GM19043 (cell line): ENCODE data around the gene GPRC5A.

Experiments
- ATAC-seq: cut with Tn5 transposase; IDR thresholded peaks from one replicate; pipeline ENCODE4 v1.9.1; 2021; ENCODE audit warnings: low read depth; ENCODE audit not compliant: unreplicated experiment

GPRC5A gene

GRCh38 chr12:12908711-12909110 lies 17.3 kb downstream of the GPRC5A start:
- ATAC-seq: no peak

- peak; percentile 83 for ATAC-seq
These were observed 18.0 kb downstream of the GPRC5A start for GRCh38 chr12:12909228-12909994.

GRCh38 chr12:12909995-12910420 lies 18.6 kb downstream of the GPRC5A start:
- no peak for ATAC-seq

- no peak for ATAC-seq
These were observed 21.3 kb downstream of the GPRC5A start for GRCh38 chr12:12912711-12913110.

DNA sequence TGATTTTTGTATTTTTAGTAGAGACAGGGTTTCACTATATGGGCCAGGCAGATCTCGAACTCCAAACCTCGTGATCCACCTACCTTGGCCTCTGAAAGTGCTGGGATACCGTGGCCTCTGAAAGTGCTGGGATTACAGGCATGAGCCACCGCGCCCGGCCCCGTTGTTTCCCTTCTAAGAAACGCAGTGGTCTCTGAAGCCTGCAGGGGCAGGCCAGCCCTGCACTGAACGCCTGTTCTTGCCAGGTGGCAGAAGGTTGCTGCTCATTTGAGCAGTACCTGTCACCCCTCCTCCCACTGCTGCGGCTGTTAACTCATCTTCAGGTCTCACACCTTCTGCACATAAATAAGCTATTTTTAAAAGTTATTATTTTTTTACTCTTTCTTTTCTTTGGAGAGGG lies 24.3 kb downstream of the GPRC5A start:
- no peak for ATAC-seq

GRCh38 chr12:12916135-12916944 lies 25.0 kb downstream of the GPRC5A start:
- ATAC-seq: peak; percentile 88

- ATAC-seq: no peak
These were observed 26.2 kb downstream of the GPRC5A start for GRCh38 chr12:12917517-12917916.

GRCh38 chr12:12918781-12919389 lies 27.5 kb downstream of the GPRC5A start:
- ATAC-seq: no peak

GRCh38 chr12:12919666-12920435 lies 28.5 kb downstream of the GPRC5A start:
- ATAC-seq: no peak

DNA sequence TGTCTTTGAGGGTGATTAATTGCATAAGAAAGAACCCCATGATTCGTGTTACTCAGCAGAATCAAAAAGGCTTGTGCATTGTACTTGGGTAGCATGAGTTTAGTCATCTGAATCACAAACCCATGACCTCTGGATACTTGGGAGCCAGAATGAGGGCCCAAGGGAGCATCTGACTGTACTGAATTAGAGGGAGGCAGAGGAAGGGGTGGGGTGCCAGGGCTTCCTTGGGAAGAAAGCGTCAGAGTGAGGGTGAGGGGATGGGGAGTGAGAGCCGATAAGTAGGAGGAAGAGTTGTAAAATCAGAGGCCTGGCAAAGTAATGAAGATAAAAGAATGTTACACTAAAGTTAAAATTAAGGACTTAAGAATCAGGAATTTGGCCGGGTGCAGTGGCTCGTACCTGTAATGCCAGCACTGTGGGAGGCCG lies 30.8 kb downstream of the GPRC5A start:
- ATAC-seq: no peak

GRCh38 chr12:12922978-12923377 lies 31.6 kb downstream of the GPRC5A start:
- no peak for ATAC-seq

DNA sequence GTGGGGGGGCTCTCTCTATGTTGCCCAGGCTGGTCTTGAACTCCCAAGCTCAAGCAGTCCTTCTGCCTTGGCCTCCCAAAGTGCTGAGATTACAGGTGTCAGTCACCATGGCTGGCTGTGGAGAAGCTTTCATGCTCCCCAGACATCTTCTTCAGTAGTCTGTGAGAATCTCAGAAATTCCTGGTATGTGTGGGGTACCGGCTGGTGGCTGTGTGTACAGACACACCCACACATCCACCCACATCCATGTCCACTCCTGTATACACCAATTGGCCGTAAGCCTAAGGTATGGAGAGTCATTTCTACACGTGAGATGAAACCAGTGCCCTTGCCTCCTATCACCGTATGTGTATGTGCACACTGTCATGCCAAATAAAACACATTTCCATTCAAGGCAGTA lies 32.8 kb downstream of the GPRC5A start:
- no peak for ATAC-seq

- ATAC-seq: no peak
These were observed 34.0 kb downstream of the GPRC5A start for GRCh38 chr12:12925388-12925787.

GRCh38 chr12:12926571-12927071 lies 35.3 kb downstream of the GPRC5A start:
- ATAC-seq: no peak

GRCh38 chr12:12927211-12928079 lies 36.1 kb downstream of the GPRC5A start:
- ATAC-seq: no peak

DNA sequence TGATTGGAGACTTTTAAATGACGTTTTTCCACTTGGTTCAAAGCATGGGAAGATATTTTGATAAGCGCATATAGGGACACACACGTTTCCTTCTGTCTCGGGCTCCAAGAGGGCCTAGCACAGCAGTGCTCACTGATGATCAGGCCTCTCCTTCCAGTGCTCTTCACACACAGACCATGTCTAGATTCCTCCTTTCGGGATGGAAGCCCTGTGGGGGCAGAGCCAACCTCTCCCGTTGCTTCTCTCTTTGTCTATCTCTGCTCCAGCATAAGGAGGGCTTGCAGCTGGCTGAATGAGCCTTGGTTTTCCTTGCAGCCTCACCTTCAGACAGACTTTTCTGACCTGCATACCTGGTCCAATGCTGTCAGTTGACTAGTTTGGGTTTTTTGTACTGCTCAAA lies 38.3 kb downstream of the GPRC5A start:
- ATAC-seq: no peak

- ATAC-seq: no peak
These were observed 39.4 kb downstream of the GPRC5A start for GRCh38 chr12:12930633-12931219.

- ATAC-seq: no peak
These were observed 42.4 kb downstream of the GPRC5A start for GRCh38 chr12:12933742-12934141.

GRCh38 chr12:12934556-12934955 lies 43.2 kb downstream of the GPRC5A start:
- no peak for ATAC-seq
